K562 (cell line): ENCODE results near the gene TOM1L2. TPM values are rescaled to one million over a fixed set of nuclear protein-coding genes. Genes with fewer than 3 reads are reported as not detected.

Source experiments
- ATAC-seq: fragments of 200-7000 bp; cut with Tn5 transposase; 3 replicates; pipeline ENCODE4 v1.9.1; 2020; ENCODE audit warnings: moderate library complexity
- BruUV-seq: library from RNA; stranded (reverse); fragments of 400-500 nt; replicated peaks from 2 replicates; lab custom pipeline; 2021; lab: Mats Ljungman, UMichigan
- CTCF ChIA-PET: fragments of 300-600 bp; formaldehyde crosslinking; extraction: SDS; loops from one replicate; lab custom pipeline; 2021; ENCODE audit warnings: low intra/inter-chr PET ratio; lab: Yijun Ruan, JAX
- POLR2A ChIA-PET: fragments of 300-600, 350-650 bp; sonication (Branson Sonifier 250); formaldehyde crosslinking; extraction: SDS; loops from one replicate; lab custom pipeline; 2021; ENCODE audit warnings: antibody characterized with exemption, inconsistent platforms; lab: Yijun Ruan, JAX
- DNase-seq, 4 experiments: peaks; one replicate each; pipeline versions ENCODE4 v3.0.0 to v3.0.0-alpha.2; 2011 to 2018; ENCODE audit warnings: low spot score in 3 of 4, mixed read lengths in 3 of 4; ENCODE audit errors: extremely low read depth in 1 of 4
- FAIRE-seq: peaks from 2 replicates; lab custom pipeline; 2011; peaks lifted over from hg19 to GRCh38; lab: Jason Lieb, UNC
- H2AFZ ChIP-seq: 2 replicates; pipeline ENCODE4 v1.6.0; 2011; ENCODE audit warnings: low read depth, low read length, control low read depth, inconsistent platforms
- H3K27ac ChIP-seq: fragments of 200-600 bp; 3 replicates; pipeline ENCODE4 v1.8.0; 2011; ENCODE audit warnings: low read depth, mild to moderate bottlenecking, control low read depth, inconsistent platforms, low read length, moderate library complexity, mixed read lengths; ENCODE audit errors: extremely low read depth
- H3K27me3 ChIP-seq, 2 experiments: fragments of 300-600 bp in 1 of 2; 2 replicates in 1 of 2; 3 replicates in 1 of 2; pipeline versions ENCODE4 v1.6.0 to v1.8.0; 2011; ENCODE audit warnings: inconsistent platforms in 2 of 2, low read length in 2 of 2, mild to moderate bottlenecking in 1 of 2, mixed read lengths in 1 of 2, moderate library complexity in 1 of 2; ENCODE audit not compliant: control insufficient read depth in 2 of 2, insufficient read depth in 2 of 2
- H3K36me3 ChIP-seq: fragments of 300-600 bp; 3 replicates; pipeline ENCODE4 v1.8.0; 2011; ENCODE audit warnings: mild to moderate bottlenecking, low read length, inconsistent platforms; ENCODE audit not compliant: control insufficient read depth, insufficient read depth
- H3K4me1 ChIP-seq, 2 experiments: fragments of 200-600 bp in 1 of 2; replicated peaks in 1 of 2; 2 replicates in 1 of 2; 3 replicates in 1 of 2; pipeline versions ENCODE4 v1.5.1 to v1.8.0; 2011; ENCODE audit warnings: inconsistent platforms in 2 of 2, low read length in 2 of 2, mild to moderate bottlenecking in 1 of 2, mixed read lengths in 1 of 2, moderate library complexity in 1 of 2; ENCODE audit not compliant: control insufficient read depth in 2 of 2, insufficient read depth in 2 of 2
- H3K4me2 ChIP-seq: 2 replicates; pipeline ENCODE4 v1.6.1; 2011; ENCODE audit warnings: low read length, control low read depth, inconsistent platforms, mixed read lengths; ENCODE audit not compliant: insufficient read depth
- H3K4me3 ChIP-seq: fragments of 200-600 bp; sonication (generic), shearing (Covaris generic); 2 replicates; pipeline ENCODE4 v1.5.1; 2016; ENCODE audit warnings: control low read depth, inconsistent platforms
- H3K79me2 ChIP-seq: fragments of 200-600 bp; 3 replicates; pipeline ENCODE4 v1.8.0; 2011; ENCODE audit warnings: low read length, inconsistent platforms; ENCODE audit not compliant: control insufficient read depth, insufficient read depth
- H3K9ac ChIP-seq, 2 experiments: 2 replicates each; pipeline versions ENCODE4 v1.6.0 to v1.6.1; 2011; ENCODE audit warnings: low read depth in 2 of 2, low read length in 2 of 2, control low read depth in 1 of 2, inconsistent platforms in 1 of 2, mild to moderate bottlenecking in 1 of 2, mixed read lengths in 1 of 2; ENCODE audit not compliant: insufficient read depth in 1 of 2
- H3K9me1 ChIP-seq: one replicate; pipeline ENCODE4 v1.6.0; 2011; ENCODE audit warnings: inconsistent platforms, mild to moderate bottlenecking, low read length, moderate library complexity; ENCODE audit not compliant: control insufficient read depth, insufficient read depth
- H3K9me3 ChIP-seq: replicated peaks from 2 replicates; pipeline ENCODE4 v1.5.1; 2011; ENCODE audit warnings: low read depth, low read length, inconsistent platforms; ENCODE audit not compliant: control insufficient read depth, insufficient read depth
- H4K20me1 ChIP-seq: replicated peaks from 2 replicates; pipeline ENCODE4 v1.6.1; 2011; ENCODE audit warnings: low read length, inconsistent platforms, mixed read lengths; ENCODE audit not compliant: control insufficient read depth, insufficient read depth
- DDX20 ChIP-seq: fragments of 450-650 bp; IDR thresholded peaks from 2 replicates; pipeline ENCODE4 v1.6.1; 2016; ENCODE audit warnings: missing genetic modification characterization, low read depth, mild to moderate bottlenecking, missing compliant biosample characterization, moderate library complexity
- E2F1 ChIP-seq: sonication (generic); formaldehyde crosslinking; IDR thresholded peaks from 2 replicates; pipeline ENCODE4 v1.8.1; 2023; ENCODE audit warnings: mild to moderate bottlenecking, missing genetic modification reagents, moderate library complexity
- GATA2 ChIP-seq: sonication (generic); formaldehyde crosslinking; IDR thresholded peaks from 2 replicates; pipeline ENCODE4 v1.4.0; 2020; ENCODE audit warnings: mild to moderate bottlenecking, missing genetic modification reagents
- GTF2A2 ChIP-seq: IDR thresholded peaks from 2 replicates; pipeline ENCODE4 v1.6.1; 2016; ENCODE audit warnings: mild to moderate bottlenecking, missing genetic modification characterization, missing compliant biosample characterization
- GTF2E2 ChIP-seq: fragments of 200-800 bp; sonication (Bioruptor generic); IDR thresholded peaks from 2 replicates; pipeline ENCODE4 v1.6.1; 2016; ENCODE audit warnings: missing genetic modification characterization, missing compliant biosample characterization
- HDAC6 ChIP-seq: IDR thresholded peaks from 2 replicates; pipeline ENCODE4 v1.6.1; 2012; ENCODE audit warnings: low read depth, mild to moderate bottlenecking, control low read depth, inconsistent platforms, low read length, moderate library complexity
- HNRNPUL1 ChIP-seq: fragments of 200-400 bp; formaldehyde crosslinking; IDR thresholded peaks from 2 replicates; pipeline ENCODE4 v1.6.1; 2017; ENCODE audit warnings: low read length
- JUN ChIP-seq, 2 experiments: sonication (generic) in 1 of 2; formaldehyde crosslinking in 1 of 2; IDR thresholded peaks; 2 replicates each; pipeline versions ENCODE4 v1.6.1 to v1.8.0; 2012 to 2022; ENCODE audit warnings: borderline replicate concordance in 2 of 2, mild to moderate bottlenecking in 2 of 2, improper control_type of control experiment in 1 of 2, low read depth in 1 of 2, low read length in 1 of 2, missing genetic modification reagents in 1 of 2
- JUNB ChIP-seq: fragments of 450-650 bp; formaldehyde crosslinking; conservative IDR thresholded peaks from 2 replicates; pipeline ENCODE4 v1.4.0; 2020; ENCODE audit warnings: mild to moderate bottlenecking
- KLF16 ChIP-seq: IDR thresholded peaks from 2 replicates; pipeline ENCODE4 v1.6.1; 2016; ENCODE audit warnings: antibody characterized with exemption
- NFYB ChIP-seq: IDR thresholded peaks from 2 replicates; pipeline ENCODE4 v1.6.1; 2011; ENCODE audit warnings: mild to moderate bottlenecking, moderate library complexity; ENCODE audit not compliant: insufficient read length; ENCODE audit errors: extremely low read depth
- POLR2H ChIP-seq: IDR thresholded peaks from 2 replicates; pipeline ENCODE4 v1.6.1; 2016; ENCODE audit warnings: missing genetic modification characterization, low read depth, mild to moderate bottlenecking, control low read depth, missing compliant biosample characterization, moderate library complexity
- SRSF9 ChIP-seq: fragments of 200-400 bp; formaldehyde crosslinking; IDR thresholded peaks from 2 replicates; pipeline ENCODE4 v1.6.1; 2017; ENCODE audit warnings: low read depth, low read length, borderline replicate concordance
- ZNF316 ChIP-seq: fragments of 450-650 bp; IDR thresholded peaks from 2 replicates; pipeline ENCODE4 v1.6.1; 2016
- ZNF75A ChIP-seq: fragments of 450-650 bp; formaldehyde crosslinking; IDR thresholded peaks from 2 replicates; pipeline ENCODE4 v1.4.0; 2020; ENCODE audit warnings: mild to moderate bottlenecking
- ZSCAN32 ChIP-seq: fragments of 450-650 bp; formaldehyde crosslinking; IDR thresholded peaks from 2 replicates; pipeline ENCODE4 v1.4.0; 2020; ENCODE audit warnings: mild to moderate bottlenecking, moderate library complexity
- WGBS: fragments of 100-300 bp; shearing (Covaris generic); methylation state at CpG from one replicate; pipeline ENCODE4 v1.1.6; 2016; ENCODE audit warnings: low coverage, mixed read lengths; ENCODE audit not compliant: insufficient coverage; ENCODE audit errors: missing lambda C conversion rate; 5-methylcytosine and 5-hydroxymethylcytosine counted together
- in situ Hi-C: fragments of 300-500 bp; cut with MboI; formaldehyde crosslinking; loops from 4 replicates; pipeline ENCODE4 v1.15.0; 2018; ENCODE audit warnings: inconsistent platforms, mixed read lengths
- intact Hi-C: fragments of 100-400 bp; cut with micrococcal nuclease; formaldehyde crosslinking; loops from 2 replicates; pipeline ENCODE4 v1.14.2; 2022
- polyA plus RNA-seq, 8 experiments: library from polyadenylated mRNA; depleted of rRNA in 4 of 8; stranded (reverse) in 5 of 8; unstranded in 3 of 8; fragments of >200 nt; fragmentation: Nextera tagmentation in 2 of 8; fragmentation: Illumina TruSeq in 1 of 8; extraction: Ambion mirVana in 2 of 8; extraction: Trizol in 1 of 8; gene quantifications; 2 replicates each; pipeline versions ENCODE4 v1.2.1 to v1.2.3, GENCODE V29; 2011 to 2014; ENCODE audit warnings: inconsistent platforms in 1 of 8, missing spikeins in 1 of 8
- total RNA-seq, 7 experiments: library from RNA; depleted of rRNA in 6 of 7; stranded (reverse); fragments of >200 nt in 6 of 7; fragmentation: Illumina TruSeq in 2 of 7; extraction: Trizol in 2 of 7; gene quantifications; 2 replicates each; pipeline versions ENCODE4 v1.2.1 to v1.2.3, GENCODE V29; 2011 to 2021; ENCODE audit warnings: low replicate concordance in 1 of 7

Gene TOM1L2
- total and polyA plus RNA-seq, 9 of the 15 experiments (the other 6 are each of a cell fraction or from before 2014, with no cell fraction given) = 0.07 to 6.0 (median 2.5) TPM

- ChIA-PET POLR2A (interaction anchor here (1.0 kb wide), 1 partner anchor 11 kb away, joined by 3 read pairs; no protein-coding TSS in a partner anchor), CTCF (no interaction called here)
- Histone ChIP-seq H2AFZ (no peak overlapping the region), H3K4me1 (peaks cover 0 to 10% of the 10 kb centered on the region in 2 experiments; a peak in 1 of 5 replicates), H3K9me3 (no peaks in the 10 kb centered on the region), H3K79me2 (no peaks in the 10 kb centered on the region), H3K9ac (no peak overlapping the region), H3K4me2 (no peak overlapping the region), H3K9me1 (no peaks in the 10 kb centered on the region), H3K36me3 (peaks cover 7% of the 10 kb centered on the region; the same call in 2 of the 3 replicates), H4K20me1 (no peaks in the 10 kb centered on the region), H3K4me3 (no peak overlapping the region), H3K27ac (no peak overlapping the region), H3K27me3 (no peaks in the 10 kb centered on the region)
- ATAC-seq (no peak), DNase-seq (no peak), FAIRE-seq (no peak)
- no TSS peak for BruUV-seq
- intact Hi-C loops = no loop called here
- WGBS = 73% methylated on average over 5 of the region's 5 CpGs
- TF ChIP-seq ZSCAN32 (CRISPR knock-in tag) (no peak), JUN (IDR thresholded peaks at IDR 0.05; ENCODE audit: borderline replicate concordance, low read depth, low read length) (no peak), JUN (CRISPR knock-in tag; IDR thresholded peaks at IDR 0.05; ENCODE audit: borderline replicate concordance) (no peak), ZNF75A (CRISPR knock-in tag) (no peak), E2F1 (no peak), GTF2A2 (tag) (no peak), DDX20 (no peak), GTF2E2 (tag) (no peak), SRSF9 (no peak), KLF16 (no peak), HNRNPUL1 (no peak), ZNF316 (no peak), GATA2 (no peak), HDAC6 (no peak), JUNB (CRISPR knock-in tag) (no peak), POLR2H (no peak), NFYB (no peak)
- in situ Hi-C loops = no loop called here
Measured at GRCh38 chr17:18011286-18011685, 39.1 kb upstream of the TOM1L2 start.
